NB4 (cell line): ENCODE results near the gene MPZ.

Source experiments
- CTCF ChIP-seq: IDR thresholded peaks from one replicate; pipeline ENCODE4 v1.5.1; 2012; ENCODE audit warnings: low read depth, low read length
- POLR2A ChIP-seq: IDR thresholded peaks from 2 replicates; pipeline ENCODE4 v1.6.1; 2011; ENCODE audit warnings: mild to moderate bottlenecking; ENCODE audit not compliant: insufficient read length; ENCODE audit errors: extremely low read depth

GRCh38 chr1:161259765-161260164 is 50.0 kb downstream of the MPZ start:
- TF ChIP-seq CTCF (no peak), POLR2A (no peak)
